BE2C (cell line): ENCODE results near the gene DNAH3.

Experiments
- DNase-seq: peaks from one replicate; pipeline ENCODE4 v3.0.0-alpha.2; 2020
- H3K27me3 ChIP-seq: fragments of 250-450 bp; sonication (Bioruptor Pico); 2 replicates; pipeline ENCODE4 v1.5.1; 2020; ENCODE audit warnings: mild to moderate bottlenecking
- H3K36me3 ChIP-seq: fragments of 250-450 bp; sonication (Bioruptor Pico); 2 replicates; pipeline ENCODE4 v1.5.1; 2020; ENCODE audit warnings: mild to moderate bottlenecking
- H3K4me1 ChIP-seq: fragments of 250-450 bp; sonication (Bioruptor Pico); 2 replicates; pipeline ENCODE4 v1.5.1; 2020
- H3K4me3 ChIP-seq: 2 replicates; pipeline ENCODE4 v1.5.1; 2011; ENCODE audit warnings: low read depth, low read length
- H3K9me3 ChIP-seq: fragments of 250-450 bp; sonication (Bioruptor Pico); 2 replicates; pipeline ENCODE4 v1.5.1; 2020
- TF ChIP-seq, protein P1 (sequence below): IDR thresholded peaks from 2 replicates; pipeline ENCODE4 v1.5.1; 2012; ENCODE audit warnings: mild to moderate bottlenecking, low read depth, low read length

The DNAH3 gene

DNA sequence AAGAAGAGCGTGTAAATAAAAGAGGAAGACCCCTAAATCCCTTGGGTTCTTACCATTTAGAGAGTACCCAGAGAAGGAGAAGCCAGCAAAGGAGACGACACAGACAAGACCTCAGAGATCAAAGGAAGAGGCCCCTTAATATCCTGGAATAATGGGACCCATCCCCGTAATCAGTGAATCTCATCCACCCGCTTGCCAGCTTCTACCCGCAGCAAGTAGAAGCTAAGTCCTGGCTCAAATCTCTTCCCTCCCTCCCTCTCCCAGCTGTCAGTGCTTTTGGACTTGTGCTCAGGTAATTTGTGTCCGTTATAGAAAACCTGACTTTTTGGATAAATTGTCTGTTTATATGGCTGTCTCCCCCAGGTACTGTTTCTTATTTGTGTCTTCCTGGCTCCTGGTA, 248.2 kb downstream of the DNAH3 start:
- no peaks in the 10 kb centered on the region for H3K9me3 ChIP-seq
- TF ChIP-seq, protein P1, sequence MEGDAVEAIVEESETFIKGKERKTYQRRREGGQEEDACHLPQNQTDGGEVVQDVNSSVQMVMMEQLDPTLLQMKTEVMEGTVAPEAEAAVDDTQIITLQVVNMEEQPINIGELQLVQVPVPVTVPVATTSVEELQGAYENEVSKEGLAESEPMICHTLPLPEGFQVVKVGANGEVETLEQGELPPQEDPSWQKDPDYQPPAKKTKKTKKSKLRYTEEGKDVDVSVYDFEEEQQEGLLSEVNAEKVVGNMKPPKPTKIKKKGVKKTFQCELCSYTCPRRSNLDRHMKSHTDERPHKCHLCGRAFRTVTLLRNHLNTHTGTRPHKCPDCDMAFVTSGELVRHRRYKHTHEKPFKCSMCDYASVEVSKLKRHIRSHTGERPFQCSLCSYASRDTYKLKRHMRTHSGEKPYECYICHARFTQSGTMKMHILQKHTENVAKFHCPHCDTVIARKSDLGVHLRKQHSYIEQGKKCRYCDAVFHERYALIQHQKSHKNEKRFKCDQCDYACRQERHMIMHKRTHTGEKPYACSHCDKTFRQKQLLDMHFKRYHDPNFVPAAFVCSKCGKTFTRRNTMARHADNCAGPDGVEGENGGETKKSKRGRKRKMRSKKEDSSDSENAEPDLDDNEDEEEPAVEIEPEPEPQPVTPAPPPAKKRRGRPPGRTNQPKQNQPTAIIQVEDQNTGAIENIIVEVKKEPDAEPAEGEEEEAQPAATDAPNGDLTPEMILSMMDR: no peak
- H3K36me3 ChIP-seq: no peaks in the 10 kb centered on the region
- no peak overlapping the region for H3K4me3 ChIP-seq
- DNase-seq: no peak
- H3K4me1 ChIP-seq: no peaks in the 10 kb centered on the region; the same call in 1 of the 2 replicates
- no peaks in the 10 kb centered on the region for H3K27me3 ChIP-seq

DNA sequence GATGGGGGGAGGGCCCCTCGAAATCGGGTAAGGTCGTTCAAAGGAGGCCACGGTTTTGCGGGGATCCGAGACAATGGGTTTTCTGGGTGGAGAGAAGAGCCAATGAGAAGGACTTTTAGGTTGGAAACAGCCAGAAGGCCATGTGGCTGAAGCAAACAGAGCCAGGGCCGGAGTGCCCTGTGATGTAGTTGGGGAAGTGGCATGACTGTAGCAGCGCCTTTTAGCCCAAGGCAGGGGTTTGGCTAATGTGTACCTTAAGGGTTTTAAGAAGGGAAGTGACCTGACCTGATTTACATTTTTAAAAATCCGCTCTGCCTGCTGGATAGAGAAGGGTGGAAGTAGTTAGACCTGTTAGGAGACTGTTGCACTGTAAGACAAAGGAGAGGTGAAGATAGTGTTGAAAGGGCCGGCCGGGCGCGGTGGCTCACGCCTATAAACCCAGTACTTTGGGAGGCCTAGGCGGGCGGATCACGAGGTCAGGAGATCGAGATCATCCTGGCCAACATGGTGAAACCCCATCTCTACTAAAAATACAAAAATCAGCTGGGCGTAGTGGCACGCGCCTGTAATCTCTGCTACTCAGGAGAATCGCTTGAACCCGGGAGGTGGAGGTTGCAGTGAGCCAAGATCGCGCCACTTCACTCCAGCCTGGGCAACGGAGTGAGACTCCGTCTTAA, 249.1 kb downstream of the DNAH3 start:
- Histone ChIP-seq H3K9me3 (no peaks in the 10 kb centered on the region), H3K36me3 (no peaks in the 10 kb centered on the region), H3K4me3 (peak overlapping the region; percentile 87), H3K4me1 (no peaks in the 10 kb centered on the region; the same call in 1 of the 2 replicates), H3K27me3 (no peaks in the 10 kb centered on the region)
- TF ChIP-seq, protein P1: no peak
- DNase-seq: peak; percentile 61

GRCh38 chr16:20901068-20901435, 249.6 kb downstream of the DNAH3 start:
- Histone ChIP-seq H3K9me3 (no peaks in the 10 kb centered on the region), H3K36me3 (no peaks in the 10 kb centered on the region), H3K4me3 (peak overlapping the region; percentile 87), H3K4me1 (no peaks in the 10 kb centered on the region; the same call in 1 of the 2 replicates), H3K27me3 (no peaks in the 10 kb centered on the region)
- TF ChIP-seq, protein P1: no peak
- no peak for DNase-seq

DNA sequence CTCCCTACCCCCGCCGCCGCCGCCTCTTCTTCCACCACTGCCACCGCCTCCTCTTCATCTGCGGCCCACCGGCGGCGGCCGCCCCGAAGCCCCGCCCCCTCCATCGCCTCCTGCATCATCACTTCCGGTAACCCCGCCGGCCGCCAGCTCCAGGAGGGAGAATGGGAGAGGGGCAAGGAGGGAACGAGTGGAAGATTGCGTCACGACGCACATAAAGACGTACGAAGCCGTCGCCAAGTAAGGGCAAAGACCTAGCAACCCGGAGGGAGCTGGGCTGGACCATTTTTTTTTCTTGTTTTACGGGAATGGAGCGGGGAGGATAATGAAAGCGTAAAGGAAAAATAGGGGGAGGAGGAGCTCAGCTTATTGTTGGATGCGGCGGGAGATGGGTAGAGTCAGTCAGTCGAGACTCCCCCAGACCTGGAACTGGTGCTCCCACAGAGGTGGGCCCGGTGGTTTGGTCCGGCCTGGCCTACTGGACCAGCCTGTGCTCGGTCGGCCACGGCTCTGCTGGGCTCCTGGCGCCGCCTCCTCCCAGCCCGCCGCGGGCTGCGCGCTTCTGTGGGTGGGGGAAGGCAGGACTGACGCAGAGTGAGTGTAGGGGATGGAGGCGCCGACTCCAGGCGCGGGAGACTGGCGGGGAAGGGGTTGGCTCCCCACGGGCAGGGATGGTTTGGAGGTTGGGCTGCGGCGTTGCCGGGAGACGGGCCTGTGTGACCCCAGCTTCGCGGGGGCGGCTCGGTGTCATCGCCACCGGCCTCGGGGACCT, 250.2 kb downstream of the DNAH3 start, which contains the start of the genes DCUN1D3 and LYRM1:
TSS of gene DCUN1D3 (minus strand) at position 60 of the 769 bp plus-strand sequence. CDS start 37,820 bp downstream, outside the sequence.
TSS of gene LYRM1 (plus strand) at position 473 of the 769 bp plus-strand sequence. CDS start 14,785 bp downstream, outside the sequence.
- H3K27me3 ChIP-seq: no peaks in the 10 kb centered on the region
- peaks cover 2% of the 10 kb centered on the region for H3K36me3 ChIP-seq
- TF ChIP-seq, protein P1: no peak
- peak; percentile 99 for DNase-seq
- H3K4me1 ChIP-seq: no peaks in the 10 kb centered on the region; the same call in 1 of the 2 replicates
- H3K4me3 ChIP-seq: peak within 1 kb of the TSS; percentile 87
- H3K9me3 ChIP-seq: no peaks in the 10 kb centered on the region

DNA sequence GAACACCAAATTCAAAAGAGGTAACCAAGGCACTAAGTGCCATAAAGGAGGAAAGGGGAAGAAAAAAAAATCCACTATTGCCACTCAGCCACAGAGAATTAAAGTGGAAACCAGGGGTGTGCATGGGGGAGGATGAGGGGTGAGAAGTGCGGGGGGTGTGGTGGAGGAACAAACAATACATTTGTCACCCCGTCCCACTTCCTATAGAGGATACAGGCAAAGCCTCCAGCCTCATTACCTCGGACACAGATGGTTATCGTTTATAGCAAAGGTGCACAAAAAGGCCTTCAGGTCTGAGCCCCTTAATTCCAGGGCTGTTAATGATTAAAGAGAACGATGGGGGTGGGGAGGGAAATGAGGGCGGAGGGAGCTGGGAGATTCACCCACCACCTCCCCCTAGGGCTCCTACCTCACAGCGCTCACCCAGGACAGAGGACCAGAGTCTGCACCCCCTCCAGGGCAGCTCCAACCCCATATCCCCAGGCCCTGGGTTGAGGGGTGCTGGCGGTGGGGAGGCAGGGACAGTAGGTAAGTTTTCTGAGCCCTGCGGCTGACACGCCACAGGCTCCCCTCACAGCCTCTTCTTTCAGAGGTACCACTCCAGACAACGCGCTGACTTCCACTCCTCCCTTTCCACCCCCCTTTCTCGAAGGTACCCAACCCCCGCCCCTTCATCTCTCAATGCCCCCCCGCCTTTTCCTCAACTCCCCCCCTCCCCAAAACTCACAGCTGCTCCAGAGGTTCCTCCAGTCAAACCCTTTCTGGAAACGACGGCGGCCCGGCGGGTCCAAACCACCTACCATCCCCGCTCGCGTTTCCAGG, 251.0 kb downstream of the DNAH3 start:
- H3K27me3 ChIP-seq: no peaks in the 10 kb centered on the region
- H3K9me3 ChIP-seq: no peaks in the 10 kb centered on the region
- peak overlapping the region; percentile 87 for H3K4me3 ChIP-seq
- H3K4me1 ChIP-seq: no peaks in the 10 kb centered on the region; the same call in 1 of the 2 replicates
- TF ChIP-seq, protein P1: no peak
- H3K36me3 ChIP-seq: peaks cover 4% of the 10 kb centered on the region
- DNase-seq: no peak
